ENCODE measurements around the gene MYH7.
"Not testable (repeated sequence)": the region's sequence is repeated elsewhere in the genome, so short reads cannot be mapped to it uniquely, and the experiment has no call there.

DNA sequence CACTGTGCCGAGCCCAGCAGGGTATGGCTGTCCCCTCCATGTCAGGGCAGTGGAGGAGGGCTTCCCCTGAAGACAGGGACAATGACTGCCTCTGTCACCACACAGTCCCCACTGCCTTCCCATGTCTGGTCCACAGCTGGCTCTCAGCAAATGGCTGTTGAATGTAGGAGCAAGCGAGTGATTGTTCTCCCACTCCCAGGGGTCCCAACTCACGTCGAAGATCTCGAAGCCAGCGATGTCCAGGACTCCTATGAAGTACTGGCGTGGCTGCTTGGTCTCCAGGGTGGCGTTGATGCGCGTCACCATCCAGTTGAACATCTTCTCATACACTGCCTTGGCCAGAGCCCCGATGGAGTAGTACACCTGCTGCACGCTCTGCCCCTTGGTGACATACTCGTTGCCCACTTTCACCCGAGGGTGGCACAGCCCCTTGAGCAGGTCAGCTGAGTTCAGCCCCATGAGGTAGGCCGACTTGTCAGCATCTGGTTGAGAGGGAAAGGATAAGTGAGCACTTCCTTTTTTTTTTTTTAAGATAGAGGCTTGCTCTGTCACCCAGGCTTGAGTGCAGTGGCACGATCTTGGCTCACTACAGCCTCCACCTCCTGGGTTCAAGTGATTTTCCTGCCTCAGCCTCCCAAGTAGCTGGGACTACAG is 34.8 kb downstream of the MYH7 start:
- TF ChIP-seq, protein P1, sequence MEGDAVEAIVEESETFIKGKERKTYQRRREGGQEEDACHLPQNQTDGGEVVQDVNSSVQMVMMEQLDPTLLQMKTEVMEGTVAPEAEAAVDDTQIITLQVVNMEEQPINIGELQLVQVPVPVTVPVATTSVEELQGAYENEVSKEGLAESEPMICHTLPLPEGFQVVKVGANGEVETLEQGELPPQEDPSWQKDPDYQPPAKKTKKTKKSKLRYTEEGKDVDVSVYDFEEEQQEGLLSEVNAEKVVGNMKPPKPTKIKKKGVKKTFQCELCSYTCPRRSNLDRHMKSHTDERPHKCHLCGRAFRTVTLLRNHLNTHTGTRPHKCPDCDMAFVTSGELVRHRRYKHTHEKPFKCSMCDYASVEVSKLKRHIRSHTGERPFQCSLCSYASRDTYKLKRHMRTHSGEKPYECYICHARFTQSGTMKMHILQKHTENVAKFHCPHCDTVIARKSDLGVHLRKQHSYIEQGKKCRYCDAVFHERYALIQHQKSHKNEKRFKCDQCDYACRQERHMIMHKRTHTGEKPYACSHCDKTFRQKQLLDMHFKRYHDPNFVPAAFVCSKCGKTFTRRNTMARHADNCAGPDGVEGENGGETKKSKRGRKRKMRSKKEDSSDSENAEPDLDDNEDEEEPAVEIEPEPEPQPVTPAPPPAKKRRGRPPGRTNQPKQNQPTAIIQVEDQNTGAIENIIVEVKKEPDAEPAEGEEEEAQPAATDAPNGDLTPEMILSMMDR (IDR thresholded peaks at IDR 0.05): not testable (repeated sequence)
- not testable (repeated sequence) for TF ChIP-seq POLR2A (IDR thresholded peaks at IDR 0.05)
